GM12872 (cell line): ENCODE results near the gene C12orf60.

Source experiments
- TF ChIP-seq, protein P1 (sequence below): IDR thresholded peaks from 3 replicates; pipeline ENCODE4 v1.5.1; 2011; ENCODE audit warnings: low read depth, mild to moderate bottlenecking, low read length, moderate library complexity; ENCODE audit not compliant: insufficient read depth

C12orf60 gene

DNA sequence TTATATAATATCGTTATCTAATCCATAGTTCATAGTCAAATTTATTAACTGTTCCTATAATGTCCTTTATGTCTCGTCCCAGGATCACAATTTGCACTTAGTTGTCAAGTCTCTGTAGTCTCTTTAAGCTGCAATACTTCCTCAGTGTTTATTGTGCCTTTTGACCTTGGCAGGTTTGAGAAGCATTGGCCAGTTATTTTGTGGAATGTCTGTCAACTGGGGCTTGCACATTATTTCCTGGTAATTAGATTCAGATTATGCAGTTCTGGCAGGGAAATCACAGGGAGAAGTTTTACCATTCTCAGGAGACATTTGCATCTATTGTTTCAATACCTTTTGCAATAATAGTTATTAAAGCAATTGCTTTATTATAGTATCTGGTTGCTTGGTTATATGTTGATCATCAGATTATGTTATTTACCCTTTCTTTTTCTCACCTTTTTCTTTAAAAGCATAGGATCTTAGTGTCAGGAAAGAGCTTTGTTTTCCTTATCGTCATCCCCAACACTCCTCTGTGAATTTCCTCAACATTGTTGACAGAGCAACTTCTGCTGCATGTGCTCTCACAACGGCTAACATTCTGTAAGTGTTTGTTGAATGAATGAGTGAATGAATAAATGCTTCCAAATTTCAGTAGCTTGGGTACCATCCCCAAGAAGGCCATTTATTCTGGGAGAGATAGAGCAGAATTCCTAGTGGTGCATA lies 43.6 kb downstream of the C12orf60 start:
- TF ChIP-seq, protein P1, sequence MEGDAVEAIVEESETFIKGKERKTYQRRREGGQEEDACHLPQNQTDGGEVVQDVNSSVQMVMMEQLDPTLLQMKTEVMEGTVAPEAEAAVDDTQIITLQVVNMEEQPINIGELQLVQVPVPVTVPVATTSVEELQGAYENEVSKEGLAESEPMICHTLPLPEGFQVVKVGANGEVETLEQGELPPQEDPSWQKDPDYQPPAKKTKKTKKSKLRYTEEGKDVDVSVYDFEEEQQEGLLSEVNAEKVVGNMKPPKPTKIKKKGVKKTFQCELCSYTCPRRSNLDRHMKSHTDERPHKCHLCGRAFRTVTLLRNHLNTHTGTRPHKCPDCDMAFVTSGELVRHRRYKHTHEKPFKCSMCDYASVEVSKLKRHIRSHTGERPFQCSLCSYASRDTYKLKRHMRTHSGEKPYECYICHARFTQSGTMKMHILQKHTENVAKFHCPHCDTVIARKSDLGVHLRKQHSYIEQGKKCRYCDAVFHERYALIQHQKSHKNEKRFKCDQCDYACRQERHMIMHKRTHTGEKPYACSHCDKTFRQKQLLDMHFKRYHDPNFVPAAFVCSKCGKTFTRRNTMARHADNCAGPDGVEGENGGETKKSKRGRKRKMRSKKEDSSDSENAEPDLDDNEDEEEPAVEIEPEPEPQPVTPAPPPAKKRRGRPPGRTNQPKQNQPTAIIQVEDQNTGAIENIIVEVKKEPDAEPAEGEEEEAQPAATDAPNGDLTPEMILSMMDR = no peak

DNA sequence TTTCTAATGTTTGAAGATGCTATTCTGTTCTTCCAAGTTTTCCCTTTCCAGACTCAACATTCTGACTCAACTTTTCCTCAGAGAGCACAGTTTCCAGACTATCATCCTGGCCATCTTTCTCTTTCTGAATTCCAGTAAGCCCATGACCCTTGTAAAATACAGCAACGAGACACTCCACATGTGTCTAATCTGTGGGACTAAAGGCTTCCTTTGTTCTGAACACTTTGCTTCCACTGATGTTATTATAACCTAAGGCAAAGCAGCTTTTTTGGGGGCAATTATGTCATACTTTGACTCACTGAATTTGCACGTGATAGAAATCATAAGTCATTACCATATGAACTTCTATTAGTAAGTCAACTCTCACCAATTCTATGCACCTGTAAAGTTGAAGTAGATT lies 46.2 kb downstream of the C12orf60 start:
- TF ChIP-seq, protein P1 = no peak

DNA sequence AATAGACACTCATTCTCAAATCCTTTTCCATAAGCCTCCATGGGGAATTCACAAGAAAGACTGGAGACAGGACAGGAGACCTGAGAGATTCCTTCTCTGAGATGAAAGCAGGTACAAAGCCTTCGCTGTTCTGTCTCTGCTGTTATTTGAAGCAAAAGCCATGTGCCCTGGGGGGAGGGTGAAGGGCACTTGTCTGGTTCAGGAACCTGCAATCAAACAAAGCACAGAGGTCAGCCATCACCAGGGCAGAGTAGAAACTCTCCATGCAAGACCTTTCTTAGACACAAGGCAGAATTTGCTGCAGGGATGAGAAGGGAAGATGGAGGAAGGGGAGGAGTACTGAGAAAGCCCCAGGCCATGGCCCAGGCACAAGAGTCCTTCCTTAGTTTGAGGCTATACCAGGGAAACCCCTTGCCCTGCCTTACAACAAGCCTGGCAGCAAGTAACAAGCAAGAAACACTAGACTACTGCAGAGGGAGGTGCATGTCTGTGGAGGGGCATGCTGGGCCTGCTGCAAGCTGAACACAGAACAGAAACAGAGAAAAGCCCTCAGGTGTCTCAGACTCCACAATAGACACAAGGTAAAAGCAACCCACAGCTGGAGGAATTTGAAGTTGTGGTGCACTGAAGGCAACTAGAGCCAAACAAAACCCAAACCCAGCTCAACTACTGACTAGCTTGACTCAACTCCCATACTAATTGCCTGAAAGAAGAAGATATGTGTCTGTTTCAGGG lies 47.6 kb downstream of the C12orf60 start:
- TF ChIP-seq, protein P1 = no peak

DNA sequence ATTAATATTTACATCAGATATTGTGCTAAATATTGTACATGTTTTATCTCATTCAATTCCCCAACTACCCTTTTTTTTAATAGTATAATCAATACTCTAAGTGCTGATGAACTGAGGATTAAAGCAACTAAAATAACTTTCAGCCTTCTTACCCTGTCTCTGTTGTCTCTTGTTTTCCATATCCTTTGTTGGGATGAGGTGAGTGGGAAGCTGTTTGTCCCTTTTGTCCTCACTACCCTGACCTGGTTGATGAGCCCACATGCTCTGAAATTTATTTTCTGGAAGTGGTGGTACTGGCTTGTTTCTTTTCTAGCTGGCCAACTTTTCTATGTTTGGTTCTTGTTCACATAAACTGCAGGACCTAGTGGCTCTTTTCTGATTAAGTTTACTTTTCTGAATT lies 49.4 kb downstream of the C12orf60 start:
- TF ChIP-seq, protein P1 = no peak

DNA sequence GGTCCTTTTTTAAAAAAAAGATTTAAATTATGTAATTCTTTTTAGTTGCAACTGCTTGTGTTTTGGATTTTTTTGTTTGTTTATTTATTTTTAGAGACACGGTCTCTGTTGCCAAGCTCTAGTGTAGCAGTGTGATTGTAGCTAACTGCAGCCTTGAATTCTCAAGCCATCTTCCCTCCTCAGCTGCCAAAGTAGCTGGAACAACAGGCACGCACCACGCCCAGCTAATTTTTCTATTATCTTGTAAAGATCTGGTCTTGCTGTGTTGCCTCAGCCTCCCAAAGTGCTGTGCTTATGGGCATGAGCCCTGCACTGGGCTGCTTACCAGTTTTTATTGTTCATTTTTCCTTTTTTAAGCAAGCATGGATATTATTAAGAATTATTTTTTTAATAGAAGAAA lies 50.5 kb downstream of the C12orf60 start:
- TF ChIP-seq, protein P1 = no peak

DNA sequence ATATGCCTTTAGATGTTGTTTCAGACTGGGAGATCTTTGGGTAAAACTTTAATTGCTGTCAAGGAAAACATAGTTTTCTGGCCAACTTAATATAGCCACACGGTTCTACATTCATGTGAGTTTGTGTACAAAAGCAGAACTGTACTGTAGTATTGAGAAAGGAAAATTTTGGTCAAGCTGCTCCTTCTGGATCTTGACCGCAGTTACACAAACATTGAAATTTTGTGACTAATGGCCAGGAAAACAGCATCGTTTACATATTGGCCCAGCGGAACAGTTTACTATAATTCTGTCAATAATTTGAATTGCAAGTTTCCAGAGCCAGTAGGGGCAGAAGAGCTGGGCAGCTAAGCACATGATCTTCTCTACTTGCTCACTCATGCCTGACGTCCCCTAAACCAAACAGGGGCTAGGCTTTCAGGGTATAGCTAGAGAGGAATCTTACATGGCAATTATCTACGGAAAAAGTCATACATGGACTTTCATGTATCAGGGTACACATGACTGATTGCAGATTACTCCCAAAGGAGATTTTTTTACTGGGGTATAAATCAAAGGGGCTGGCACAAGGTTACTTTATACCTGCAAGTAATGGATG lies 51.2 kb downstream of the C12orf60 start:
- TF ChIP-seq, protein P1 = no peak

DNA sequence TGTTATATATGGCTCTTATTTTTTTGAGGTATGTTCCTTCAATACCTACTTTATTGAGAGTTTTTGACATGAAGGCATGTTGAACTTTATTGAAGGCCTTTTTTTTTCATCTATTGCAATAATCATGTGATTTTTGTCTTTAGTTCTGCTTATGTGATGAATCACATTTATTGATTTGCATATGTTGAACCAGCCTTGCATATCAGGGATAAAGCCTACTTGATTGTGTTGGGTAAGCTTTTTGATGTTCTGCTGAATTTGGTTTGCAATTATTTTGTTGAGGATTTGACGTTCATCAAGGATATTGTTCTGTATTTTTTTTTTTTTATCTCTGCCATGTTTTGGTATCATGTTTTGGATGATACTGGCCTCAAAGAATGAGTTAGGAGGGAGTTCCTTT lies 55.0 kb downstream of the C12orf60 start:
- TF ChIP-seq, protein P1 = no peak
